Stimulated activated naive CD8-positive, alpha-beta T cell treated with anti-CD3 and anti-CD28 coated beads, Interleukin-15, Interleukin-2, amounts not matched to agents 100 ng/mL and 50 ng/mL, for 24 hours (primary cell): ENCODE measurements around the gene MLLT1.
A peak's percentile ranks its signal among the peaks of the same experiment; 100 is the strongest.

Source experiments
- H3K27ac Mint-ChIP-seq: one replicate; pipeline ENCODE4 v1.8.0; 2021; ENCODE audit warnings: mild to moderate bottlenecking, mixed read lengths
- H3K27me3 Mint-ChIP-seq: one replicate; pipeline ENCODE4 v1.8.0; 2021; ENCODE audit warnings: mixed read lengths
- H3K36me3 Mint-ChIP-seq: one replicate; pipeline ENCODE4 v1.8.0; 2021; ENCODE audit warnings: low read depth, mixed read lengths
- H3K4me1 Mint-ChIP-seq: one replicate; pipeline ENCODE4 v1.8.0; 2021; ENCODE audit warnings: low read depth, mixed read lengths
- H3K4me3 Mint-ChIP-seq: one replicate; pipeline ENCODE4 v1.8.0; 2021; ENCODE audit warnings: mild to moderate bottlenecking, mixed read lengths
- H3K9me3 Mint-ChIP-seq: one replicate; pipeline ENCODE4 v1.8.0; 2021; ENCODE audit warnings: mixed read lengths

MLLT1 gene

DNA sequence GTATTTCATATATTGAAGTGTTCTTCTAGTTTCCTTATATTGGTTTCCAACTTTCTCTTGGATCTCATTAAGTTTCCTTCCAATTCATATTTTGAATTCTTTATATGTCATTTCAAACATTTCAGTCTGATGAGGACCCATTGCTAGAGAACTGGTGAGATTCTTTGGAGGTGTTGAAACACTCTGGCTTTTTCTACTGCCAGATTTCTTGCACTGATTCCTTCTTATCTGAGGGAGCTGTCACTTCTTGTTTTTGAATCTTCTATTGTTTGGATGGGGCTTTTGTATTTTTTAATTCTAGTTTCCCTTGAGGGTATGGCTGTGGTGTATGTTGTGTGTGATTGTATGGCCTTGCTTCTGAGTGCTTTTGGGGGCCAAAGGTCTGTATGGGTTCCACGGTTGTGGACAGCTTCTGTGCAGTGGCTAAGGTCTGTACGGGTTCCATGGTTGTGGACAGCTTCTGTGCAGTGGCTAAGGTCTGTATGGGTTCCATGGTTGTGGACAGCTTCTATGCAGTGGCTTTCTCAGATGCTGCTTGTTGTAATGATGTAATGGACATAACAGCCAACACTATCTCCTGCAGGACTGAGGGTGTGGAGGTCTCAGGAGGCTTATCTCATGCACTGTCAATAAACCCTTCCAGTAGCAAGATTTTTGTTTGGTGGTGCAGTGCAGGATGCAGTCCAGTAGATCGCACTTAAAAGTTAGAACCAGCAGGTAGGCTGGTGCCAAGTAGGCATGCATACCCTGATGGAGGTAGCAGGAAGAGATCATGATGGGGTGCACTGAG is 107.5 kb downstream of the MLLT1 start:
- Mint-ChIP-seq H3K27ac (no peak overlapping the region), H3K4me1 (no peaks in the 10 kb centered on the region), H3K27me3 (peaks cover 17% of the 10 kb centered on the region)

DNA sequence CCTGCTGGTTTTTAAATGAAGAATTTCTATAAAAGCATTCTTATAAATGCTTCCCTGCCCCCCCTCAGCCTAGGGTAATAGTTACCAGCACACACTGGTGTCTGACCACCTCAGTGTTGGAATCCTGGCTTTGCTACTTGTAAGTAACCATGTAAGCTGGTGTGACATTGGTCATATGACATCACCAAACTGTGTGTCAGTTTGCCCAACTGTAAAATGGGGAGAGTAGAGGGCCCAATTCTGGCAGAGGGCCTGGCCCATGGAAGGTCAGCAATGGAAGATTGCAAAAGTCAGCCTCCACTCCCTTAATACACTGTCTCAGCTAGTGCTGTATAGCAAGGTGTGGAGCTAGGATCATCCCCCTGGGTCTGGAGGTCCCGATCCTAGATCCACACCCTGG is 112.7 kb downstream of the MLLT1 start:
- Mint-ChIP-seq H3K27ac (no peak overlapping the region), H3K9me3 (peaks cover 9% of the 10 kb centered on the region), H3K4me3 (no peak overlapping the region), H3K4me1 (no peaks in the 10 kb centered on the region), H3K36me3 (no peaks in the 10 kb centered on the region), H3K27me3 (peaks cover 10% of the 10 kb centered on the region)

More for the DNA sequence above, 107.5 kb downstream of the MLLT1 start:
- Mint-ChIP-seq H3K4me3 (no peak overlapping the region), H3K9me3 (peaks cover 9% of the 10 kb centered on the region), H3K36me3 (no peaks in the 10 kb centered on the region)

GRCh38 chr19:6164906-6165531 is 114.8 kb downstream of the MLLT1 start:
- no peak overlapping the region for H3K4me3 Mint-ChIP-seq
- no peaks in the 10 kb centered on the region for H3K36me3 Mint-ChIP-seq
- peaks cover 8% of the 10 kb centered on the region for H3K27me3 Mint-ChIP-seq
- H3K9me3 Mint-ChIP-seq = no peaks in the 10 kb centered on the region
- peaks cover 8% of the 10 kb centered on the region for H3K4me1 Mint-ChIP-seq
- H3K27ac Mint-ChIP-seq = no peak overlapping the region

- H3K9me3 Mint-ChIP-seq = peaks cover 5% of the 10 kb centered on the region
- H3K4me3 Mint-ChIP-seq = no peak overlapping the region
- peaks cover 8% of the 10 kb centered on the region for H3K4me1 Mint-ChIP-seq
- H3K27me3 Mint-ChIP-seq = peaks cover 6% of the 10 kb centered on the region
- H3K36me3 Mint-ChIP-seq = no peaks in the 10 kb centered on the region
- peak overlapping the region; percentile 55 for H3K27ac Mint-ChIP-seq
Measured at GRCh38 chr19:6161271-6161850, 118.4 kb downstream of the MLLT1 start.
